22Rv1 (cell line): ENCODE data around the gene PSMD5.

Experiments used
- ZFX ChIP-seq: fragments of 450-650 bp; IDR thresholded peaks from 2 replicates; pipeline ENCODE4 v1.6.1; 2017; ENCODE audit warnings: antibody characterized with exemption, borderline replicate concordance
- TF ChIP-seq, protein P1 (sequence below): fragments of 450-650 bp; IDR thresholded peaks from 2 replicates; pipeline ENCODE4 v1.5.1; 2017; ENCODE audit warnings: mild to moderate bottlenecking

DNA sequence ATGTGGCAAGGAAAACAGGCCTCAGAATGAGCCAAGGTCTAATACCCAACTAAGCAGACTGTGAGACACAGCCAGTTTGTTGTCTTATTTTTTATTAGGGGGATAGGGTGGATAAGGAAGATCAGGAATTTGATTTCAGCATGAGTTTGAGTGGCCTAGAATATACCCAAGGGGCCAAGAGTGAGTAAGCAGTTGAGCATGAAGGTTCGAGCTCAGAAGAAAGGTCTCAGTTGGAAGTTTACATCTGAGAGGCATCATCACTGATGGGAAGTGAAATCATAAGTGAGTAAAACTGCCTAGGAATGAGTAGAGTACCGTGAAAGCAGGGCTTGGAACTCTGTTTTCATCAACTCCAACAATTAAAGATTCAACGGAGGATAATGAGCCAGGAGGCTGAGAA is 12.6 kb downstream of the PSMD5 start:
- TF ChIP-seq, protein P1, sequence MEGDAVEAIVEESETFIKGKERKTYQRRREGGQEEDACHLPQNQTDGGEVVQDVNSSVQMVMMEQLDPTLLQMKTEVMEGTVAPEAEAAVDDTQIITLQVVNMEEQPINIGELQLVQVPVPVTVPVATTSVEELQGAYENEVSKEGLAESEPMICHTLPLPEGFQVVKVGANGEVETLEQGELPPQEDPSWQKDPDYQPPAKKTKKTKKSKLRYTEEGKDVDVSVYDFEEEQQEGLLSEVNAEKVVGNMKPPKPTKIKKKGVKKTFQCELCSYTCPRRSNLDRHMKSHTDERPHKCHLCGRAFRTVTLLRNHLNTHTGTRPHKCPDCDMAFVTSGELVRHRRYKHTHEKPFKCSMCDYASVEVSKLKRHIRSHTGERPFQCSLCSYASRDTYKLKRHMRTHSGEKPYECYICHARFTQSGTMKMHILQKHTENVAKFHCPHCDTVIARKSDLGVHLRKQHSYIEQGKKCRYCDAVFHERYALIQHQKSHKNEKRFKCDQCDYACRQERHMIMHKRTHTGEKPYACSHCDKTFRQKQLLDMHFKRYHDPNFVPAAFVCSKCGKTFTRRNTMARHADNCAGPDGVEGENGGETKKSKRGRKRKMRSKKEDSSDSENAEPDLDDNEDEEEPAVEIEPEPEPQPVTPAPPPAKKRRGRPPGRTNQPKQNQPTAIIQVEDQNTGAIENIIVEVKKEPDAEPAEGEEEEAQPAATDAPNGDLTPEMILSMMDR = no peak
- no peak for TF ChIP-seq ZFX
